Measurements from ENCODE around the gene IP6K3.

DNA sequence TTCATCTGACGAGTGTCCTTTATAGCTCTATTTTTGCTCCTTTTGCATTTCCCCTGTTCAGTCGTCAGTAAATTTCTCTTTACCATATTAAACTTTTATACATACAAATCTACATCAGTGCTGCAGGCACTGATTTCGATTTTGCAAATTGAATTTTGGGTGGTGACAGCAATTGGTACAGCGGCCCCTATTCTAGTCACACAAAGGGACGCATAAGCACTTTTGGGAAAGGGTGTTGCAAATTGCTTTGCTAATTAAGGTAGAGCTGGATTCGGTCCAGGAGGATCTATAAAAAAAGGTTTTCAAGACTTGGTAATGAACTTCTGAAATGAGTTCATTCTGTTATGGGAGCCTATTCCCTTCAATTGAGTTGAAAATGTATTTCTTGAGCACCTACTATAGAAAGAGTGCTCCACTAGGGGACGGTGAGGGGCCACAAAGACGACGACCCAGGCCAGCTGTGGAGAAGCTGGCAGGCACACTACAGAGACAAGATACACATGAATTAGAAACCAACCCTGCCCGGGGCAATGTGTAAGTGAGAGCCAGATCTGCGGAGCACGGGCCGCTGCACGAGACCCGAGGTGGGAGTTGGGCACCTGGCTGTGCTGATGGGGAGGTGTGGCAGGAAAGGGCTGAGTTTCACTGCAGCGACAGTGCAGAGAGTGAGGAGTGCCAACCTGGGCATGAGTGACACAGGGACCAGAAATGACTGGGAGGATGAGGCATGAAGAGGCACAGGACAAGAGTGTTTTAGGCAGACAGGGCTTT, 40.6 kb downstream of the IP6K3 start:
- TF ChIP-seq, protein P1, sequence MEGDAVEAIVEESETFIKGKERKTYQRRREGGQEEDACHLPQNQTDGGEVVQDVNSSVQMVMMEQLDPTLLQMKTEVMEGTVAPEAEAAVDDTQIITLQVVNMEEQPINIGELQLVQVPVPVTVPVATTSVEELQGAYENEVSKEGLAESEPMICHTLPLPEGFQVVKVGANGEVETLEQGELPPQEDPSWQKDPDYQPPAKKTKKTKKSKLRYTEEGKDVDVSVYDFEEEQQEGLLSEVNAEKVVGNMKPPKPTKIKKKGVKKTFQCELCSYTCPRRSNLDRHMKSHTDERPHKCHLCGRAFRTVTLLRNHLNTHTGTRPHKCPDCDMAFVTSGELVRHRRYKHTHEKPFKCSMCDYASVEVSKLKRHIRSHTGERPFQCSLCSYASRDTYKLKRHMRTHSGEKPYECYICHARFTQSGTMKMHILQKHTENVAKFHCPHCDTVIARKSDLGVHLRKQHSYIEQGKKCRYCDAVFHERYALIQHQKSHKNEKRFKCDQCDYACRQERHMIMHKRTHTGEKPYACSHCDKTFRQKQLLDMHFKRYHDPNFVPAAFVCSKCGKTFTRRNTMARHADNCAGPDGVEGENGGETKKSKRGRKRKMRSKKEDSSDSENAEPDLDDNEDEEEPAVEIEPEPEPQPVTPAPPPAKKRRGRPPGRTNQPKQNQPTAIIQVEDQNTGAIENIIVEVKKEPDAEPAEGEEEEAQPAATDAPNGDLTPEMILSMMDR (IDR thresholded peaks at IDR 0.05) = no peak
- no peak for TF ChIP-seq POLR2AphosphoS5 (IDR thresholded peaks at IDR 0.05; ENCODE audit: insufficient read depth in 1 of 2, low read depth in 1 of 2)

Data from vagina (tissue), 2 donors.